ENCODE results near the gene ADAMTS10. TPM values are rescaled to one million over a fixed set of nuclear protein-coding genes. Genes with fewer than 3 reads are reported as not detected.

ADAMTS10 gene
- total RNA-seq, 3 donors from 2014 or later (not counting 1 experiment from before 2014, with no cell fraction given): 159 to 286 (median 203) TPM

DNA sequence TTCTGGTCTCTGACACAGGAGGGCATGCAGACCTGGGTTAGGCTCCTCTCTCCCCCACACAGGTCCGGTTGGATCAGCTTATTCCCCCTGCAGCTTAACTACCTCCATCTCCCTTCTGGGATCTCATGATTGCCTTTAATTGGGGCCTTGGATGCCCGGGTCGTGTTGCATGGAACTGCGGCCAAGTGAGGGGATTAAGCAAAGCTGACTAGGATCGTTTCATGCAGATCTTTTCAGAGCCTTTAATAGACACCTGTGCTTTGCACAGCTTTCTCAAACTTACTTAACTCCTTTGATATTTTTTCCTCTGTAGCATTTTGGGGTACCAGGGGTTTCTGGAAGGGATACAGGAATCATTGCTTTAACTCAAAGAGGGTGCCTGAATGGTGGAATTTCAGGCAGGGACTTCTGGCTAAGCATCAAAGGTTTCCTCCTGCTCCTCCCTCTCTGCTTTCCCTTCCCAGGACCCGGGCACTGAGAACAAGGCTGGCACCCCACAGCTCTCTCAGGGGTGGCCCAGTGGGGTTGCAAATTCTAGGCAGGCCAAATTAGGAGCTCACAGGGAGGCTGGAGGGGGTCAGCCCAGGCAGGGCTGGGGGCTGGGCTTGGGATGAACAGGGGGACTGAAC, 20.4 kb upstream of the ADAMTS10 start:
- H3K9me3 ChIP-seq (ENCODE audit: control insufficient read depth, insufficient read depth, low read length): no peaks in the 10 kb centered on the region
- H3K4me1 ChIP-seq (ENCODE audit: control insufficient read depth, insufficient read depth, low read length): no peaks in the 10 kb centered on the region
- no peak overlapping the region for H3K4me3 ChIP-seq (ENCODE audit: low read length)
- TF ChIP-seq, protein P1, sequence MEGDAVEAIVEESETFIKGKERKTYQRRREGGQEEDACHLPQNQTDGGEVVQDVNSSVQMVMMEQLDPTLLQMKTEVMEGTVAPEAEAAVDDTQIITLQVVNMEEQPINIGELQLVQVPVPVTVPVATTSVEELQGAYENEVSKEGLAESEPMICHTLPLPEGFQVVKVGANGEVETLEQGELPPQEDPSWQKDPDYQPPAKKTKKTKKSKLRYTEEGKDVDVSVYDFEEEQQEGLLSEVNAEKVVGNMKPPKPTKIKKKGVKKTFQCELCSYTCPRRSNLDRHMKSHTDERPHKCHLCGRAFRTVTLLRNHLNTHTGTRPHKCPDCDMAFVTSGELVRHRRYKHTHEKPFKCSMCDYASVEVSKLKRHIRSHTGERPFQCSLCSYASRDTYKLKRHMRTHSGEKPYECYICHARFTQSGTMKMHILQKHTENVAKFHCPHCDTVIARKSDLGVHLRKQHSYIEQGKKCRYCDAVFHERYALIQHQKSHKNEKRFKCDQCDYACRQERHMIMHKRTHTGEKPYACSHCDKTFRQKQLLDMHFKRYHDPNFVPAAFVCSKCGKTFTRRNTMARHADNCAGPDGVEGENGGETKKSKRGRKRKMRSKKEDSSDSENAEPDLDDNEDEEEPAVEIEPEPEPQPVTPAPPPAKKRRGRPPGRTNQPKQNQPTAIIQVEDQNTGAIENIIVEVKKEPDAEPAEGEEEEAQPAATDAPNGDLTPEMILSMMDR (IDR thresholded peaks at IDR 0.05): no peak
- H3K9me3 Mint-ChIP-seq: no peaks in the 10 kb centered on the region
- DNase-seq (no peak), ATAC-seq (no peak)
- 63% methylated on average over 5 of the region's 6 CpGs for WGBS (ENCODE audit: insufficient coverage)
- H3K27me3 Mint-ChIP-seq (ENCODE audit: low read depth in 2 of 2): peaks cover 0 to 2% of the 10 kb centered on the region in 2 donors
- no peaks in the 10 kb centered on the region for H3K36me3 ChIP-seq (ENCODE audit: control insufficient read depth, insufficient read depth, low read length)
- H3K36me3 Mint-ChIP-seq: no peaks in the 10 kb centered on the region
- no peak overlapping the region for H3K4me3 Mint-ChIP-seq
- no peak overlapping the region for H3K27ac Mint-ChIP-seq
- intact Hi-C loops (cut with micrococcal nuclease): no loop called here
- H3K27ac ChIP-seq (ENCODE audit: low read length): no peak overlapping the region
- no peaks in the 10 kb centered on the region for H3K27me3 ChIP-seq (ENCODE audit: control insufficient read depth, insufficient read depth, low read length)
- H3K4me1 Mint-ChIP-seq: peaks cover 0 to 7% of the 10 kb centered on the region in 2 donors

DNA sequence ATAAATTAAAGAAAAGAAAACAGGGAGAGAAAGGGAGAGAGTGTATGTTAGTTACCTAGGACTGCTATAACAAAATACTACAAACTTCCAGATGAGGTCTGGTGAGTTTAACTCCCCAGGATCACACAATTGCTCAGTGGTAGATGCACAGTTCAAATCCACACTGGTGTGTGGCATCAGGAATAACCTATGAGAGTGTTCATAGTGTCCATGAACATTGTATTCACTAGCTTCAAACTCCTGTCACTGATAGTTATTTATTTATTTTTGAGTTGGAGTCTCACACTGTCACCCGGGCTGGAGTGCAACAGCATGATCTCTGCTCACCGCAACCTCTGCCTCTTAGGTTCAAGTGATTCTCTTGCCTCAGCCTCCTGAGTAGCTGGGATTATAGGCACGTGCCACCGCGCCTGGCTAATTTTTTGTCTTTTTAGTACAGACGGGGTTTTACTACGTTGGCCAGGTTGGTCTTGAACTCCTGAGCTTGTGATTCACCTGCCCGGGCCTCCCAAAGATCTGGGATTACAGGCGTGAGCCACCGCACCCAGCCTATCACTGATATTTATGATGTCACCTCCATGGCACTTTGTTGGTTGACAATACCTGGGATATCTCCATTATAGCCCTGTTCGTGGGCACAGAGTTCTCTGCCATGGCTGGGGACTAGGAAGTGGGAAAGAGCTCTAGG, 19.6 kb upstream of the ADAMTS10 start, which contains the start of gene NFILZ:
NFILZ (plus strand) TSS at position 638 of the 688 bp plus-strand sequence. CDS start 46,133 bp downstream, outside the sequence.
- TF ChIP-seq, protein P1 (IDR thresholded peaks at IDR 0.05): no peak
- peaks cover 0 to 7% of the 10 kb centered on the region in 2 donors for H3K4me1 Mint-ChIP-seq
- no peaks in the 10 kb centered on the region for H3K27me3 ChIP-seq (ENCODE audit: control insufficient read depth, insufficient read depth, low read length)
- H3K9me3 Mint-ChIP-seq: no peaks in the 10 kb centered on the region
- no peak within 1 kb of the TSS for H3K4me3 ChIP-seq (ENCODE audit: low read length)
- no peak for DNase-seq
- intact Hi-C loops (cut with micrococcal nuclease): no loop called here
- H3K9me3 ChIP-seq (ENCODE audit: control insufficient read depth, insufficient read depth, low read length): no peaks in the 10 kb centered on the region
- H3K27me3 Mint-ChIP-seq (ENCODE audit: low read depth in 2 of 2): peaks cover 0 to 2% of the 10 kb centered on the region in 2 donors
- no peaks in the 10 kb centered on the region for H3K4me1 ChIP-seq (ENCODE audit: control insufficient read depth, insufficient read depth, low read length)
- H3K27ac ChIP-seq (ENCODE audit: low read length): no peak within 1 kb of the TSS
- ATAC-seq: no peak
- H3K27ac Mint-ChIP-seq: no peak within 1 kb of the TSS
- H3K36me3 ChIP-seq (ENCODE audit: control insufficient read depth, insufficient read depth, low read length): no peaks in the 10 kb centered on the region
- H3K36me3 Mint-ChIP-seq: no peaks in the 10 kb centered on the region
- H3K4me3 Mint-ChIP-seq: no peak within 1 kb of the TSS
- 93% methylated on average over 11 of the region's 11 CpGs for WGBS (ENCODE audit: insufficient coverage)

- no peak overlapping the region for H3K4me3 ChIP-seq (ENCODE audit: low read length)
- ATAC-seq (no peak), DNase-seq (no peak)
- H3K27ac ChIP-seq (ENCODE audit: low read length): no peak overlapping the region
- H3K9me3 ChIP-seq (ENCODE audit: control insufficient read depth, insufficient read depth, low read length): no peaks in the 10 kb centered on the region
- no peak overlapping the region for H3K4me3 Mint-ChIP-seq
- no peaks in the 10 kb centered on the region for H3K4me1 ChIP-seq (ENCODE audit: control insufficient read depth, insufficient read depth, low read length)
- 76% methylated on average over 1 of the region's 2 CpGs for WGBS (ENCODE audit: insufficient coverage)
- H3K9me3 Mint-ChIP-seq: no peaks in the 10 kb centered on the region
- no peaks in the 10 kb centered on the region for H3K27me3 ChIP-seq (ENCODE audit: control insufficient read depth, insufficient read depth, low read length)
- H3K27me3 Mint-ChIP-seq (ENCODE audit: low read depth in 2 of 2): peaks cover 0 to 2% of the 10 kb centered on the region in 2 donors
- intact Hi-C loops (cut with micrococcal nuclease): no loop called here
- no peaks in the 10 kb centered on the region for H3K36me3 Mint-ChIP-seq
- H3K36me3 ChIP-seq (ENCODE audit: control insufficient read depth, insufficient read depth, low read length): no peaks in the 10 kb centered on the region
- TF ChIP-seq, protein P1 (IDR thresholded peaks at IDR 0.05): no peak
- H3K4me1 Mint-ChIP-seq: peaks cover 0 to 7% of the 10 kb centered on the region in 2 donors
- H3K27ac Mint-ChIP-seq: no peak overlapping the region
Measured at GRCh38 chr19:8629184-8629583, 18.7 kb upstream of the ADAMTS10 start.

Measured in natural killer cell (primary cell).